D721Med (cell line): ENCODE data around the gene SSX2IP.

Experiments used
- DNase-seq: peaks from one replicate; pipeline ENCODE4 v3.0.0; 2011; ENCODE audit warnings: low spot score; ENCODE audit not compliant: insufficient read length
- FAIRE-seq: peaks from 2 replicates; lab custom pipeline; 2011; peaks lifted over from hg19 to GRCh38; lab: Jason Lieb, UNC
- TF ChIP-seq, protein P1 (sequence below): IDR thresholded peaks from 2 replicates; pipeline ENCODE4 v1.5.1; 2012; ENCODE audit warnings: mild to moderate bottlenecking, control low read depth; ENCODE audit not compliant: insufficient read depth; ENCODE audit errors: missing control alignments

Gene SSX2IP

DNA sequence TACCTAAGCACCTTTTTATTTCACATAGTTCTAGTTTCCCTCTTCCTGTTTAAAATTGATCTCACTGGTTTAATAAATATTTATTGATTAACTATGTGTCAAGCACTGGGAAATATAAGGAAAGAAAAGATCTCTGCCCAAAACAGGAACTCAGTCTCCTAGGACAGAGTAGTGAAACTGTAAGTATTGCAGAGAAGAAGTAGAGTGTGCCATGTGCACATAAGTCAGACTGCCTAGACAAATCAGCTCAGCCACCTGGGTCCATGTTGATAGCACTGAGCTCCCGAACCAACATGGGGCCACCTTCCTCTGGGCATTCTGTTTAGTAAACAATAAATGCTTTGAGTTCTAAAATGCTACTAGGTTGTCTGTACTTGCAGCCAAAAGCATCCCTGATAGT, 9.8 kb upstream of the SSX2IP start:
- FAIRE-seq (no peak), DNase-seq (no peak)
- TF ChIP-seq, protein P1, sequence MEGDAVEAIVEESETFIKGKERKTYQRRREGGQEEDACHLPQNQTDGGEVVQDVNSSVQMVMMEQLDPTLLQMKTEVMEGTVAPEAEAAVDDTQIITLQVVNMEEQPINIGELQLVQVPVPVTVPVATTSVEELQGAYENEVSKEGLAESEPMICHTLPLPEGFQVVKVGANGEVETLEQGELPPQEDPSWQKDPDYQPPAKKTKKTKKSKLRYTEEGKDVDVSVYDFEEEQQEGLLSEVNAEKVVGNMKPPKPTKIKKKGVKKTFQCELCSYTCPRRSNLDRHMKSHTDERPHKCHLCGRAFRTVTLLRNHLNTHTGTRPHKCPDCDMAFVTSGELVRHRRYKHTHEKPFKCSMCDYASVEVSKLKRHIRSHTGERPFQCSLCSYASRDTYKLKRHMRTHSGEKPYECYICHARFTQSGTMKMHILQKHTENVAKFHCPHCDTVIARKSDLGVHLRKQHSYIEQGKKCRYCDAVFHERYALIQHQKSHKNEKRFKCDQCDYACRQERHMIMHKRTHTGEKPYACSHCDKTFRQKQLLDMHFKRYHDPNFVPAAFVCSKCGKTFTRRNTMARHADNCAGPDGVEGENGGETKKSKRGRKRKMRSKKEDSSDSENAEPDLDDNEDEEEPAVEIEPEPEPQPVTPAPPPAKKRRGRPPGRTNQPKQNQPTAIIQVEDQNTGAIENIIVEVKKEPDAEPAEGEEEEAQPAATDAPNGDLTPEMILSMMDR: no peak

GRCh38 chr1:84698151-84699110, 8.2 kb upstream of the SSX2IP start:
- DNase-seq (no peak), FAIRE-seq (no peak)
- TF ChIP-seq, protein P1: no peak

DNA sequence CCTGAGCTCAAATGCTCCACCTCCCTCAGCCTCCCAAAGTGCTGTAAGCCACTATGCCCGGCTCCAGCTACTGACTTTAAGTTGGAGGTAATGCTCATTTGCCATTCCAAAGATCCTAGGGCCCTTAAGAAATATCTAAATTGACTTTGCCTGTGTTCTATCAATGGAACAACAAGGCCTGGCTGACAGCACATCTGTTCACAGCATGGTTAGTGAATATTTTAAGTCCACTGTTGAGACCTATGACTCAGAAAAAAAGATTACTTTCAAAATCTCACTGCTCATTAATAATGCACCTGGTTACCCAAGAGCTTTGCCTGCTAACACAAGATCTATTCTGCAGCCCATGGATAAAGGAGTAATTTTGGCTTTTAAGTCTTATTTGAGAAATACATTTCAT, 3.5 kb upstream of the SSX2IP start:
- no peak for FAIRE-seq
- TF ChIP-seq, protein P1: no peak
- DNase-seq: no peak

DNA sequence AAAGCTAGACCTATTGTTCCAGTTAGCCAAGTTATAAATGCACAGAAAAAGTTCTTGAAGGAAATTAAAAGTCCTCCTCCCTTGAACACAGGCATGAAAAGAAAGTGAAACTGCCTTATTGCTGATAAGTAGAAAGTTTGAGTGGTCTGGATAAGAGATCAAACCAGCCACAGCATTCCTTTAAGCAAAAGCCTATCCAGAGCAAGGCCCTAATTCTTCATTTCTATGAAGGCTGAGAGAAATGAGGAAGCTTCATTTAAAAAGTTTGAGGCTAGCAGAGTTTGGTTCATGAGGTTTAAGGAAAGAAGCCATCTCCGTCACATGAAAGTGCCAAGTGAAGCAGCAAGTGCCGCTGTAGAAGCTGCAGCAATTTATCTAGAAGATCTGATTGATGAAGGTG, 2.7 kb upstream of the SSX2IP start:
- DNase-seq (no peak), FAIRE-seq (no peak)
- TF ChIP-seq, protein P1: no peak

DNA sequence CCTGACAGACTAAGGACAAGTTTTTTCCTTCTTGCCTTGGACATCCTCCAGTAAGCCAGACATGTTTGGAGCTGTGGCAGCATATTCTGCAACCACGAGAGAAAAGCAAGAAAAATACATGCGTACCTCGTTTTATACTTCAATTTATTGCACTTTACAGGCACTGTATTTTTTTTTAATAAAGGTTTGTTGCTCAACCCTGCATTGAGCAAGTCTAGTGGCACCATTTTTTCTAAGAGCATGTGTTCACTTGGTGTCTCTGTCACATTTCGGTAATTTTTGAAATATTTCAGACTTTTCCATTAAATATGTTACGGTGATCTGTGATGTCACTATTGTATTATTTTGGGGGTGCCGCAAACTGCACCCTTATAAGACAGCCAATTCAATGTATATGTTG, 2.1 kb upstream of the SSX2IP start:
- no peak for FAIRE-seq
- DNase-seq: no peak
- TF ChIP-seq, protein P1: no peak

GRCh38 chr1:84691122-84691783, 992 bp upstream of the SSX2IP start:
- FAIRE-seq (no peak), DNase-seq (no peak)
- TF ChIP-seq, protein P1: no peak
